ENCODE results near the gene MYLK.
A peak's percentile ranks its signal among the peaks of the same experiment; 100 is the strongest.

Gene MYLK

GRCh38 chr3:123768480-123769355 lies 115.4 kb downstream of the MYLK start:
- no peak overlapping the region for H3K4me3 ChIP-seq (ENCODE audit: low read length)
- no peak for TF ChIP-seq CTCF (conservative IDR thresholded peaks at IDR 0.05; ENCODE audit: low read length)
- no peak for DNase-seq (ENCODE audit: low read depth)

GRCh38 chr3:123767564-123768292 lies 116.4 kb downstream of the MYLK start:
- DNase-seq (ENCODE audit: low read depth): no peak
- TF ChIP-seq CTCF (conservative IDR thresholded peaks at IDR 0.05; ENCODE audit: low read length): no peak
- no peak overlapping the region for H3K4me3 ChIP-seq (ENCODE audit: low read length)

- TF ChIP-seq CTCF (conservative IDR thresholded peaks at IDR 0.05; ENCODE audit: low read length): no peak
- no peak for DNase-seq (ENCODE audit: low read depth)
- H3K4me3 ChIP-seq (ENCODE audit: low read length): no peak overlapping the region
Observed at GRCh38 chr3:123767009-123767372, 117.1 kb downstream of the MYLK start.

GRCh38 chr3:123766193-123767008 lies 117.7 kb downstream of the MYLK start:
- H3K4me3 ChIP-seq (ENCODE audit: low read length): no peak overlapping the region
- DNase-seq (ENCODE audit: low read depth): no peak
- no peak for TF ChIP-seq CTCF (conservative IDR thresholded peaks at IDR 0.05; ENCODE audit: low read length)

- H3K4me3 ChIP-seq (ENCODE audit: low read length): no peak overlapping the region
- TF ChIP-seq CTCF (conservative IDR thresholded peaks at IDR 0.05; ENCODE audit: low read length): no peak
- peak; percentile 74 for DNase-seq (ENCODE audit: low read depth)
Observed at GRCh38 chr3:123765475-123766128, 118.5 kb downstream of the MYLK start.

- no peak for DNase-seq (ENCODE audit: low read depth)
- no peak for TF ChIP-seq CTCF (conservative IDR thresholded peaks at IDR 0.05; ENCODE audit: low read length)
- no peak overlapping the region for H3K4me3 ChIP-seq (ENCODE audit: low read length)
Observed at GRCh38 chr3:123764647-123765046, 119.5 kb downstream of the MYLK start.

Measured in AG10803 (cell line).